Prostate gland (tissue), 2 donors: Measurements from ENCODE around the gene HOXD8.

Experiments
- POLR2AphosphoS5 ChIP-seq: sonication (generic); formaldehyde crosslinking; IDR thresholded peaks from one replicate; pipeline ENCODE4 v1.6.1; 2017; ENCODE audit warnings: antibody characterized with exemption
- TF ChIP-seq, protein P1 (sequence below), 4 experiments: fragments of 200-600 bp in 2 of 4; fragments of 450-650 bp in 2 of 4; sonication (generic) in 2 of 4; IDR thresholded peaks; 1 replicate in 3 of 4; 2 replicates in 1 of 4; pipeline ENCODE4 v1.5.1; 2016 to 2019; ENCODE audit warnings: antibody characterized with exemption in 4 of 4, mild to moderate bottlenecking in 2 of 4, moderate library complexity in 2 of 4

GRCh38 chr2:176124947-176125771 lies 4.3 kb upstream of the HOXD8 start:
- TF ChIP-seq, protein P1, sequence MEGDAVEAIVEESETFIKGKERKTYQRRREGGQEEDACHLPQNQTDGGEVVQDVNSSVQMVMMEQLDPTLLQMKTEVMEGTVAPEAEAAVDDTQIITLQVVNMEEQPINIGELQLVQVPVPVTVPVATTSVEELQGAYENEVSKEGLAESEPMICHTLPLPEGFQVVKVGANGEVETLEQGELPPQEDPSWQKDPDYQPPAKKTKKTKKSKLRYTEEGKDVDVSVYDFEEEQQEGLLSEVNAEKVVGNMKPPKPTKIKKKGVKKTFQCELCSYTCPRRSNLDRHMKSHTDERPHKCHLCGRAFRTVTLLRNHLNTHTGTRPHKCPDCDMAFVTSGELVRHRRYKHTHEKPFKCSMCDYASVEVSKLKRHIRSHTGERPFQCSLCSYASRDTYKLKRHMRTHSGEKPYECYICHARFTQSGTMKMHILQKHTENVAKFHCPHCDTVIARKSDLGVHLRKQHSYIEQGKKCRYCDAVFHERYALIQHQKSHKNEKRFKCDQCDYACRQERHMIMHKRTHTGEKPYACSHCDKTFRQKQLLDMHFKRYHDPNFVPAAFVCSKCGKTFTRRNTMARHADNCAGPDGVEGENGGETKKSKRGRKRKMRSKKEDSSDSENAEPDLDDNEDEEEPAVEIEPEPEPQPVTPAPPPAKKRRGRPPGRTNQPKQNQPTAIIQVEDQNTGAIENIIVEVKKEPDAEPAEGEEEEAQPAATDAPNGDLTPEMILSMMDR (IDR thresholded peaks at IDR 0.05) = no peak
- TF ChIP-seq POLR2AphosphoS5 = no peak
